Breast epithelium (tissue), 3 donors: Measurements from ENCODE around the gene AADACL4.

Experiments
- CTCF ChIP-seq, 3 donors: fragments of 450-650 bp; IDR thresholded peaks; one replicate each; pipeline ENCODE4 v1.5.1; 2016 to 2017; ENCODE audit warnings: antibody characterized with exemption in 3 of 3, mild to moderate bottlenecking in 3 of 3, moderate library complexity in 3 of 3
- POLR2A ChIP-seq: fragments of 450-650 bp; IDR thresholded peaks from one replicate; pipeline ENCODE4 v1.6.1; 2016; ENCODE audit warnings: antibody characterized with exemption, mild to moderate bottlenecking, moderate library complexity
- POLR2AphosphoS5 ChIP-seq, 3 donors: sonication (generic); formaldehyde crosslinking; IDR thresholded peaks; one replicate each; pipeline ENCODE4 v1.6.1; 2017; ENCODE audit warnings: antibody characterized with exemption in 3 of 3

GRCh38 chr1:12678820-12679219 is 34.9 kb downstream of the AADACL4 start:
- TF ChIP-seq POLR2A (no peak), CTCF (IDR thresholded peaks at IDR 0.05) (no peak), POLR2AphosphoS5 (IDR thresholded peaks at IDR 0.05) (no peak)
